PC-9 (cell line): ENCODE measurements around the gene INO80. TPM values are rescaled to one million over a fixed set of nuclear protein-coding genes. Genes with fewer than 3 reads are reported as not detected.

ENCODE experiments used
- BruUV-seq: library from RNA; stranded (reverse); fragments of 400-500 nt; replicated peaks from 2 replicates; lab custom pipeline; 2021; lab: Mats Ljungman, UMichigan
- CTCF ChIA-PET: fragments of 300-600 bp; sonication (Branson Sonifier 250); formaldehyde crosslinking; loops from one replicate; lab custom pipeline; 2022; ENCODE audit warnings: antibody characterized with exemption; lab: Charles Lee
- POLR2A ChIA-PET: fragments of 300-600 bp; sonication (Branson Sonifier 250); formaldehyde crosslinking; loops from one replicate; lab custom pipeline; 2022; ENCODE audit warnings: antibody characterized with exemption; ENCODE audit not compliant: unreplicated experiment; lab: Charles Lee
- DNase-seq, 2 experiments: peaks; one replicate each; pipeline versions ENCODE4 v3.0.0 to v3.0.0-alpha.2; 2015 to 2022; ENCODE audit warnings: mixed read lengths in 1 of 2
- H2AFZ ChIP-seq: fragments of 200-600 bp; sonication (generic); 2 replicates; pipeline ENCODE4 v1.8.1; 2017; ENCODE audit warnings: antibody characterized with exemption
- H3F3A ChIP-seq: fragments of 200-600 bp; sonication (generic); 2 replicates; pipeline ENCODE4 v1.8.1; 2017; ENCODE audit warnings: antibody characterized with exemption, mild to moderate bottlenecking, low read depth; ENCODE audit not compliant: insufficient read depth
- H3K27ac ChIP-seq: fragments of 200-600 bp; sonication (generic); 2 replicates; pipeline ENCODE4 v1.6.1; 2016; ENCODE audit warnings: mixed run types
- H3K27me3 ChIP-seq: fragments of 200-600 bp; sonication (generic); 2 replicates; pipeline ENCODE4 v1.6.1; 2016; ENCODE audit warnings: low read depth, mixed run types; ENCODE audit not compliant: insufficient read depth
- H3K36me3 ChIP-seq: fragments of 200-600 bp; sonication (generic); 2 replicates; pipeline ENCODE4 v1.6.1; 2016; ENCODE audit warnings: low read depth, mixed run types
- H3K4me1 ChIP-seq: fragments of 200-600 bp; sonication (generic); replicated peaks from 2 replicates; pipeline ENCODE4 v1.6.1; 2016; ENCODE audit warnings: mixed run types; ENCODE audit not compliant: insufficient read depth
- H3K4me2 ChIP-seq: fragments of 200-600 bp; sonication (generic); 2 replicates; pipeline ENCODE4 v1.6.1; 2017; ENCODE audit warnings: mixed run types
- H3K4me3 ChIP-seq: fragments of 200-600 bp; sonication (generic); 2 replicates; pipeline ENCODE4 v1.6.1; 2016; ENCODE audit warnings: mixed run types
- H3K79me2 ChIP-seq: fragments of 200-600 bp; sonication (generic); 2 replicates; pipeline ENCODE4 v1.6.1; 2017; ENCODE audit warnings: low read depth, mixed run types
- H3K9me2 ChIP-seq: fragments of 200-600 bp; sonication (generic); 2 replicates; pipeline ENCODE4 v1.8.1; 2017; ENCODE audit warnings: mild to moderate bottlenecking; ENCODE audit not compliant: insufficient read depth
- H3K9me3 ChIP-seq: fragments of 200-600 bp; sonication (generic); 2 replicates; pipeline ENCODE4 v1.8.1; 2016; ENCODE audit warnings: low read depth; ENCODE audit not compliant: insufficient read depth
- H4K20me1 ChIP-seq: fragments of 200-600 bp; sonication (generic); 2 replicates; pipeline ENCODE4 v1.8.1; 2017; ENCODE audit not compliant: insufficient read depth
- CTCF ChIP-seq: fragments of 200-600 bp; sonication (generic); conservative IDR thresholded peaks from 2 replicates; pipeline ENCODE4 v1.6.1; 2017; ENCODE audit warnings: mixed run types, antibody characterized with exemption, mild to moderate bottlenecking, moderate library complexity
- EZH2 ChIP-seq: fragments of 200-600 bp; sonication (generic); IDR thresholded peaks from 2 replicates; pipeline ENCODE4 v1.8.0; 2017; ENCODE audit warnings: antibody characterized with exemption, low read depth
- intact Hi-C: fragments of 100-400 bp; cut with micrococcal nuclease; formaldehyde crosslinking; loops from one replicate; pipeline ENCODE4 v1.10.0; 2022; ENCODE audit not compliant: unreplicated experiment
- total RNA-seq: library from RNA; stranded (reverse); gene quantifications from 2 replicates; pipeline ENCODE4 v1.2.3, GENCODE V29; 2021

INO80 gene
- total RNA-seq, 1 experiment from 2014 or later, result 18.8 TPM

- Histone ChIP-seq H4K20me1 (peaks cover 4% of the 10 kb centered on the region; the same call in 1 of the 2 replicates), H3K27me3 (no peaks in the 10 kb centered on the region), H2AFZ (no peak overlapping the region), H3K4me1 (peaks cover 13% of the 10 kb centered on the region), H3K27ac (no peak overlapping the region), H3K9me2 (no peaks in the 10 kb centered on the region), H3K9me3 (no peaks in the 10 kb centered on the region), H3F3A (peaks cover 8% of the 10 kb centered on the region), H3K79me2 (no peaks in the 10 kb centered on the region), H3K4me2 (no peak overlapping the region), H3K4me3 (no peak overlapping the region), H3K36me3 (0 out of 2 replicates have a peak, but pooled peaks cover 6% of the 10 kb centered on the region)
- ChIA-PET CTCF (no interaction called here), POLR2A (no interaction called here)
- no peak for DNase-seq
- intact Hi-C loops, result no loop called here
- TF ChIP-seq EZH2 (no peak), CTCF (no peak)
- no TSS peak for BruUV-seq
These were observed 166.3 kb downstream of the INO80 start for GRCh38 chr15:40949756-40950207.

GRCh38 chr15:40948706-40949473 is 167.2 kb downstream of the INO80 start:
- no TSS peak for BruUV-seq
- no peak overlapping the region for H2AFZ ChIP-seq

More at GRCh38 chr15:40948706-40949473, 167.2 kb downstream of the INO80 start:
- Histone ChIP-seq H3K27ac (no peak overlapping the region), H3K9me3 (no peaks in the 10 kb centered on the region), H3K9me2 (no peaks in the 10 kb centered on the region), H4K20me1 (no peaks in the 10 kb centered on the region), H3K79me2 (no peaks in the 10 kb centered on the region), H3F3A (peaks cover 8% of the 10 kb centered on the region), H3K4me2 (no peak overlapping the region), H3K36me3 (no peaks in the 10 kb centered on the region), H3K4me3 (no peak overlapping the region), H3K4me1 (peaks cover 8% of the 10 kb centered on the region), H3K27me3 (no peaks in the 10 kb centered on the region)
- intact Hi-C loops, result no loop called here
- ChIA-PET POLR2A (no interaction called here), CTCF (no interaction called here)
- DNase-seq, result no peak
- TF ChIP-seq CTCF, result no peak
- TF ChIP-seq EZH2, result no peak
